ENCODE measurements around the gene INHBA.

Gene INHBA

DNA sequence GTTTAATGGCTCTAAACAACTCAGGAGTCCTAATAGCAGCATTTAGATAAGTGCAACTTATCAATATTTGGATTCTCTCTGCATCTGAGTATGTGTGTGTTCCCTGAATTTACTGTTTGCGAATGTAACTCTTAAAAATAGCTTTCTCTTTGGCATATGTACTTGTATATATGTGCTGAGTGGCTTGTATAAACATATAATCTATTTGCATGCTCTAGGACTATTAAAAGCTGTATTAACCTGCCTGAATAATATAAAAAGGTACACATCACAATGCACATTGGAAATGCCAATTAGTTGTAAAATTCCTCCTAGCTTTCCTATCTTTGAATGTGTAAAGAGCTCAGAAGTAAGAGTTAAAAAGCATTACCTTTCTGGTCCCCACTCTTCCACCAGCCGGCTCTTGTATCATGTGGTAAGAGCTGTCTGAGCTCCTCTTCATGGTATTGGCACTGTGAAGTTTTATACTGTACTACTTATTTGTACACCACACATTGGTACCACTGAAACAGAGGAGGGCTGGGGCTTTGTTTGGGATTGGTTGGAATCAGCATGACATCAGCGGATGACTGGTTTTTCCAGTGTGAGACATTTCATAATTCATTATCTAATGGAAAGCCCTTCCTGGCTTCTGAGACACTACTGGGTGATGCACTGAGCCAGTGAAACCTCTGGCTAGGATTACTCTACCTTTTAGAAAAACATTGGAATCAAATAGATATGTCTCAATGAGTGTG lies at the start of gene INHBA:
Gene INHBA, minus strand, starts transcription at position 456 of the 737 bp plus-strand sequence. CDS start 2,716 bp downstream, outside the sequence.
- FAIRE-seq, result no peak
- TF ChIP-seq POLR2A (IDR thresholded peaks at IDR 0.05; ENCODE audit: low read depth, low read length), result no peak
- no peak for DNase-seq (ENCODE audit: insufficient read length, low spot score)

DNA sequence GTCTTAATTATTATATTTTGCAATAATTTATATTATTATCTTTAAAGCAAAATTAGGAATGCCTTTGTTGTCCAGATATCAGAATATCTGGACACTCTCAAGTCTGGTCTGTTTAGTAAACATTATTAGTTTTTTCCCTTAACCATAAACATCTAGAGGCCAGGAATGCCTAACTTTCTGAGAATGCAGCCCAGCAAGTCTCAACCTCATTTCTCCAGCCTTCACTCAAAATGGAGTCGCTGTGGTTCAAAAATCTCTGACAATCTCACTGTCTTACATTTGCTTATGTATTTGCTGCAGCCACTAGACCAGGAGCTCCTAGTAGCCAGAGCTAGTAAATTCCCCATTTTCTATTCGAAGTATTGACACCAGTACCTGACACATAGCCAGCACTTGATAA lies 49.7 kb upstream of the INHBA start:
- no peak for TF ChIP-seq POLR2A (IDR thresholded peaks at IDR 0.05; ENCODE audit: low read depth, low read length)
- DNase-seq (ENCODE audit: insufficient read length, low spot score) (no peak), FAIRE-seq (no peak)

DNA sequence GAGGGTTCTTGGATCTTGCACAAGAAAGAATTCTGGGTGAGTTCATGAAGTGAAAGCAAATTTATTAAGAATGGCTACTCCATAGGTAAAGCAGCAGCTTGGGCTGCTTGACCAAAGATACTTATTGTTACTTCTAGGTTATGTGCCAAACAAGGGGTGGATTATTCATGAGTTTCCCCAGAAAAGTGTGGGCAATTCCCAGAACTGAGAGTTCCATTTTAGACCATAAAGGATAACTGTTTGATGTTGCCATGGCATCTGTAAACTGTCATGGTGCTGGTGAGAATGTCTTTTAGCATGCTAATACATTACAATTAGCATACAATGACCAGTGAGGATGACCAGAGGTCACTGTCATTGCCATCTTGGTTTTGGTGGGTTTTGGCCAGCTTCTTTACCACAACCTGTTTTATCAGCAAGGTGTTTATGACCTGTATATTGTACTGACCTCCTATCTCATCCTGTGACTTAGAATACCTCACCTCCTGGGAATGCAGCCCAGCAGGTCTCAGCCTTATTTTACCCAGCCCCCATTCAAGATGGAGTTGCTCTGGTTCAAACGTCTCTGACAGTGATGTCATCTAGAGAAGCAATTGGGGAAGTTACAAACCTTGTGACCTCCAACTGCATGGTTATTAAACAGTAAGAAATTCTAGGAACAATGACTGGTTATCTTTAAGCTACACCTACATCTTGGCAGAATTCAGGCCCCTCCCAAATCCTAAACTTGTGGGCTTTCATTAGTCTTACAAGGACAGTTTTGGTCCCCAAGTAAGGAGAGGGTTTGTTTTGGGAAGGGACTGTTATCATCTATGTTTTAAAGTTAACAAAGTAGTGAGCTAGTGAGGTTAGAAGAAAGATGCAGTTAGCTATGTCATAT lies 48.0 kb upstream of the INHBA start:
- no peak for TF ChIP-seq POLR2A (IDR thresholded peaks at IDR 0.05; ENCODE audit: low read depth, low read length)
- DNase-seq (ENCODE audit: insufficient read length, low spot score) (no peak), FAIRE-seq (no peak)

DNA sequence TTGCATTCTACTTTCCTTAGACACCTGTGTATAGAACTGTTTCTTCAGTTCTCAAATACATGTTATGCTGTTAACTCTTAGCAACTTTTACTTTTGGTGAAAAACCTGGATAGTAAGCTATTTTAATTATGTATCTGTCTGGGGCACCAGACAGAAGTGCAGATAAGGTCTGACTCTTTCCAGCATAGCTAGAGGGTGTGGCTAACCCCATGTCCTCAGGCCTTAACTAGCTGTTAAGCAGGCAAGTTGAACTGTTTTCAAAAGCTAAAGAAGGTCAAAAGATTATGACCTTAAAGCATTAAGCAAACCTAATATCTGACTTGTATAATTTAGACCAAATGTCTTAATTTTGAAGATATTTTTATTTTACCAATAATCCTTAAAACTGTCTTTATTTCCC lies 45.1 kb upstream of the INHBA start:
- TF ChIP-seq POLR2A (IDR thresholded peaks at IDR 0.05; ENCODE audit: low read depth, low read length), result no peak
- FAIRE-seq, result no peak
- no peak for DNase-seq (ENCODE audit: insufficient read length, low spot score)

DNA sequence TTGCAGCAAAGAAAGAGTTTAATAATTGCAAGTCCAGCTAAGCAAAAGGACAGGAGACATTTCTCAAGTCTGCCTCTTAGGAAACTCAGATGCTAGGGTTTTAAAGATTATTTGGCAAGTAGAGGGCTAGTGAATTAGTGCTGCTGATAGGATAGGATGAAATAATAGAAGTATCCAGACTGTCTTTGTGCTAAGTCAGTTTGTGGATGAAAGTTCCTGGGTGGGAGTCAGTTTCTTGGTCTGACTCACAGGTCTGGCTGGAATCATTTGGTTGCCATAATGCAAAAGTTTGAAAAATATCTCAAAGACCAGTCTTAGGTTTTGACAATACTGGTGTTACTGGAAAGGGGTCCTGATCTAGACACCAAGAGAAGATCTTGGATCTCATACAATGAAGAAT lies 42.6 kb upstream of the INHBA start:
- no peak for DNase-seq (ENCODE audit: insufficient read length, low spot score)
- FAIRE-seq, result no peak
- no peak for TF ChIP-seq POLR2A (IDR thresholded peaks at IDR 0.05; ENCODE audit: low read depth, low read length)

DNA sequence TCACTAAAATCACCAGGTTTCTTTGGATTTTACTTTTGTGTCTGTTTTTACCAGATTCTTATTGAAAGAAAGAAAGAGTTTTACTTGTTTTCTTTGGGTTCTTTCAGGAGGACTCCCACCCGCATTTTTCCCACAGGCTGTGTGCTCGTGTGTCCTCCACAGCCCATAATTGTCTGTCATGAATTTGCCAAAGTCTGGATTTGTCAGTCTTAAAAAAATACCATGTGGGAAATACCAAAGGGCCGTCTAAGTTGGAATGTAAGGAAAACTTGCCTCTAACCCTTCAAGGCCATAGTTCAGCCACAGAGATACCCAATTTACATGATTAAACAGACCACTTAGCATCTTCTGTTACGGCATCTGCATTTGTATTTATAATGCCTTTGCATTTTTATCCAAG lies 41.3 kb upstream of the INHBA start:
- DNase-seq (ENCODE audit: insufficient read length, low spot score) (no peak), FAIRE-seq (no peak)
- TF ChIP-seq POLR2A (IDR thresholded peaks at IDR 0.05; ENCODE audit: low read depth, low read length), result no peak

DNA sequence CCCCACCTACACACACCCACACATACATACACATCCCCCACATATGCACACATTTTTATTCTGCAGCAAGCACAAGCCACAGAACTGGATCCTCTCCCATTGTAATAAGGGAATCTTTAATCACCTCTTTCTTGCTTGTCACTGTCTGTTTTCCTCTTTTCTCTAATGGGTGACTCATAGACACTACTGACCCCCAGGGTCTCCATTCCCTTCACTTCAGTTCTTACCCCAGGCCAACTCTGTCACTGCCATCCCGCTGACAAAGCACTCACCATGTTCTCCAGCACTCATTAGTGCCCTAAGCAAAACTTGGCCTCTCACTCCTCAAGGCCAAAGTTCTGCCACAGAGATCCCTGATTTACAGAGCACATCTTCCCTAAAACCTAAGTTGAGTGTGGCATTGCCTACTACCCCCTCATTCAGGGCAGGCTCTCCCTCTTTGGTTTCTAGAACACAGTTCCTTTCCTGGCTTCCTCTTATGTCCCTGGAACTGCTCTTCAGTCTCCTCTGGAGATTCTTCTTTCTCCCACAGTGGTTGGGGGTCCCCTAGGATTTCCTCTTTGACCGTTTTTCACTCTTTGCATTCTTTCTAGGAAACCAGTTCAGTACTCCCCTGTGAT lies 39.6 kb upstream of the INHBA start:
- no peak for TF ChIP-seq POLR2A (IDR thresholded peaks at IDR 0.05; ENCODE audit: low read depth, low read length)
- FAIRE-seq (no peak), DNase-seq (ENCODE audit: insufficient read length, low spot score) (no peak)

DNA sequence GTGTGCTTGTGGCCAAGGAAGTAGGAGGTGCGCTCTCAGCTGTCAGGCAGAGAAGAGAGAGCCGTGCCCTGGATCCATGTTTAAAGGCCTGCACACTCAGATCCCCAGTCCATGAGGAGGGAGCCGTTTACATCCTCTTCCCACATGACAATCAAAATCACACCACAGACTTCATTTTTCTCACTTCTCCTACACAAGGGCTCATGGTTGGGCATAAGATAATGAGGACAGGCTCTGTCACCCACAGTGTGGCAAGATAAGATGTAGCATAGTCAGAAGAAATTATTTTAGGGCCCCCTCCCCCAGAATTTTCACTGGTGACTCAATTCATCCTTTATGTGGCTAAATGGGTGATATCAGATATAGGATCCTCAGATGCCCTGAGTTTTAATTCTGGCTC lies 35.9 kb upstream of the INHBA start:
- DNase-seq (ENCODE audit: insufficient read length, low spot score), result no peak
- no peak for TF ChIP-seq POLR2A (IDR thresholded peaks at IDR 0.05; ENCODE audit: low read depth, low read length)
- no peak for FAIRE-seq

DNA sequence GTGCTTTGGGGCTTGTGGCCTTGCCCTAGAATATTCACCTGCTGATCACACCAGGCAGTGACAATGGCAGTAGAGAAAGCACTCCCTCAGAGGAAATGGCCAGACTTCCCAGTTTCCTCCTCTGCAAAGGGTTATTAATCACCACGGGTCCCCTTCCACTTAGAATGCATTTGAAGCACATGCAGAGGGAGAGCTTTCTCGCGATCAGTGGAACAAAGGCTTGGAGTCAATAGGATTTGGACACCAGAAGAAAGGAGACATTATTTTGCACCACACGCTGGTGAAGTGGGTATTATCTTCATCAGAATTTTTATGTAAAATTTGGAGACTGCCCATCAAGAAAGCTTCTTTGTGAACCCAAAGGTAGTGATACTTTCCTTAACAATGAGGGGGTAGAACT lies 35.4 kb upstream of the INHBA start:
- TF ChIP-seq POLR2A (IDR thresholded peaks at IDR 0.05; ENCODE audit: low read depth, low read length), result no peak
- DNase-seq (ENCODE audit: insufficient read length, low spot score), result no peak
- FAIRE-seq, result no peak

DNA sequence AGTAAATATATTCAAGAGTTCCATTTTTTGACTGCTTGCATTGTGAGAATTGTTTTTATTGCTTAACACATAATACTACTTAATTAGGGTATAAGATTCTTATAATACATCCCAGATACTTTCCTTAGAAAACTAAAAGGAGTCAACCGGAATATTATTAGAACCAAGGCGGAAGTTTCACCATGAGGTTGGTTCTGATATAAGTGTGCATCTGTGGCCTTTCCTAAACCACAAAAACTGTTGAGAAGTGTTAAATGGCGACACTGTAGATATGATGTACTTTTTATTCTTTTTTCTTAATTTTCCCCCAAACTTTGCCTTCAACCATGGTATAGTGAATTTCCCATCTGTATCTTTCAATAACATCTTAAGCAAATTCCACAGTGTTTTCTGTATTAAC lies 32.3 kb upstream of the INHBA start:
- FAIRE-seq, result no peak
- TF ChIP-seq POLR2A (IDR thresholded peaks at IDR 0.05; ENCODE audit: low read depth, low read length), result no peak
- no peak for DNase-seq (ENCODE audit: insufficient read length, low spot score)

DNA sequence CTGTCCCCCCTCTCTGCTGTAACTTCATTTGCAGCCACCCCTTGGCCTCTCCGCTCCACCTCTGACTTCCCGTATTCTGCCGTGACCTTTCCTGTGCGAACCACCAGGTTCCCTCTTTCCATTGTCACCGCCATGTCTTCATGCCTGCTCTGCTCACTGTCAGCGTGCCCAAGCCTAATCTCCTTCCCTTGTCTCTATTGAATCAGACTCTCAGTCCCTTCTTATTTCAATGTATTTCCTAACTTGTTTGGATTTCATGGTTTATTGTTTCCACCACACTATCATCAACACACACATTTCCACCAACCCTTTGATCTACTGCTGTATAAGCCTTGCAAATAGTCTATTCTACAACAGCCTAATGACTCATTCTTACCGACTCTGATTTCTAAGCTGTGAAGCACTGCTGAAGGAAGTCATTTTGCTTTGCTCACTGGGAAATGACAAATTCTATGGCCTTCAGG lies 30.0 kb upstream of the INHBA start:
- DNase-seq (ENCODE audit: insufficient read length, low spot score) (peak; percentile 20), FAIRE-seq (no peak)
- no peak for TF ChIP-seq POLR2A (IDR thresholded peaks at IDR 0.05; ENCODE audit: low read depth, low read length)

DNA sequence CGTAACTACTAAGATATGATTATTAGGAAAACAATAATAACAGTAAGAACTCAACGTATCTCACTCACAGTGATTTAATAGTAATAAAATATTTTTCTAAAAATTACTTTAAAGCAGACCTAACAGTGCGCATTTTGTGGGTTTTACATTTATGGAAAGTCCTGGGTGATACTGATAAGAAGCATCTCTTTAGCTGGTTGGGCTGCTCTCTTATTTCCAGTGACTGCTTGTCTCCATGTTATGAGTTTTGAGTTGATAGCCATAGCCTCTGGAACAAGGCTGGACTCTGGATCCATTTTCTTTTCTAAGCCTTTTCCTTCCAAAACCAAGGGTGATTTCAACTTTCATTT lies 29.5 kb upstream of the INHBA start:
- no peak for FAIRE-seq
- no peak for DNase-seq (ENCODE audit: insufficient read length, low spot score)
- TF ChIP-seq POLR2A (IDR thresholded peaks at IDR 0.05; ENCODE audit: low read depth, low read length), result no peak

DNA sequence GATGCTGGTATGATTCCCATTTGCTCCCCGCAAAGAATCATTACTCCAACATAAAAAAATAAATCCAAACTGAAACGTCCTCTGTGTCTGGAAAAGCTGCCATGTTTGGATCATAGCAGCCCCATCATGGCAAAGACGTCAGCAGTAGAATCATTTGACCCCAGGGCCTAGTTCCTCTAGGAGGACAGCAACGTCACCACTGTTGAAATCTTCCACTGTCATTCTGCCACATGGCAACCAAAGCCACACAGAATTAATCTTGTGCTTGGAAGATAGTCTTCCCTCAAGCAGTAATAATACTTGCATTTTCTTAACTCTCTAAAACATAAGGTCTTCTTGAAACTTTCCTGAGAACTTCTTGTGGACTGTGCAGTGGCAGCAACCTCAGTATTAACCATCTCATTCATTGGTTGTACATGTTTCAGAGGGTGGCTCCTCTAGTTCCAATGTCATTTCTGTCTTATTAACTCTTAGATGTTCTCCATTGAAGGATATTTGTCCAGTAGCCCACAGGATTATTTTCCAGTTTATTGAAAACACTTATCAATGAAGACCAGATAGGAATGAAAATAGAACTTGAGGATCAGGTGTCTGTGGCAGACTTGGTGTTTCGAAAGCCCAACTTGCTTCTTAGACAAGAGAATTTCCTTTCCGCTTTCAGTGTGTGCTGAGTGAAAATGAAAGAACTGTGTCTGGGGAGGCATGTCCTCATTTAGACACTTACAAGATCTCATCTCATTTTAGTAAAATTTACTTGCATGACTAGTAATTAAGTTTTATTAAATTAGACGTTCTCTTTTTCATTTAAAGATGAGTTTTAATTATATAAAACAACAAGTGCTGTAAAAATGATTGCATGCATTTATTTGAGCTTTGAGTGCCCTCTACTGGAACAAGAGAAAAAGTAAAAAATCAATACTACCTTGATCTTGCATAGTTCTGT lies 28.9 kb upstream of the INHBA start:
- no peak for TF ChIP-seq POLR2A (IDR thresholded peaks at IDR 0.05; ENCODE audit: low read depth, low read length)
- no peak for FAIRE-seq
- no peak for DNase-seq (ENCODE audit: insufficient read length, low spot score)
